ENCODE measurements around the gene ZMYM4.
"Not testable (repeated sequence)": the region's sequence is repeated elsewhere in the genome, so short reads cannot be mapped to it uniquely, and the experiment has no call there.

The ZMYM4 gene

GRCh38 chr1:35315649-35316048, 47.1 kb downstream of the ZMYM4 start:
- in situ Hi-C loops (cut with MboI; ENCODE audit: low pct_unique_long_range_greater_than_20kb, low sequenced_read_pairs, unreplicated experiment), result no loop called here
- no peak for DNase-seq (ENCODE audit: low spot score)
- no peak for TF ChIP-seq CTCF (IDR thresholded peaks at IDR 0.05; ENCODE audit: extremely low read depth, insufficient read depth, missing control alignments)

- no peak for TF ChIP-seq CTCF (IDR thresholded peaks at IDR 0.05; ENCODE audit: extremely low read depth, insufficient read depth, missing control alignments)
- DNase-seq (ENCODE audit: low spot score), result no peak
- in situ Hi-C loops (cut with MboI; ENCODE audit: low pct_unique_long_range_greater_than_20kb, low sequenced_read_pairs, unreplicated experiment), result no loop called here
Measured at GRCh38 chr1:35316264-35316663, 47.8 kb downstream of the ZMYM4 start.

DNA sequence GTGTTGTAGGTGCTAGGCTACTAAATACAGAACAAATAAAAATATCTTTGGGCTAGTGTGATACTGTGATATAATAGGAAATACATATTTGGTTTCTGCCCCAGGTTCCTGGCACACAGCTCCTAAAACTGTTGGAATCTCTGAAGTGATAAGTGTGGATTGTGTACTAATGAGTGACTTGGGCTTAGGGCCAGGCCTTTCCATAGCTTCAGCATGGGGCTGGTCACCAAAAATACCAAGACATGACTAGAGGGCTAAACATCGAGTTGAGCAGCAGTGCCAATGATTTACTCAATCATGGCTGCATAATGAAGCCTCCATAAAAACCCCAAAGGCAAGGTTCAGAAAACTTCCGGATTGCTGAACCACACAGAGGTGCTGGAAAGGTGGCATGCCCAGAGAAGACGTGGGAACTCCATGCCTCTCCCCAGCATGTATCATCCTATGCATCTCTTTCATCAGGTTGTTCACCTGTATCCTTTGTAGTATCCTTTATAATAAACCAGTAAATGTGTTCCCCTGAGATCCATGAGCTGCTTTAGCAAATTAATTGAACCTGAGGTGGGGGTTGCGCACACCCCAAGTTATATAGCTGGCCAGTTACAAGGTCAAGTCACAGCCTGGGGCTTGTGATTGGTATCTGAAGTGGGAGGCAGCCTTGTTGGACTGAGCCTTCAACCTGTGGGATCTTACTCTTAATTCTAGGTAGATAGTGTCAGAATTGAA, 51.6 kb downstream of the ZMYM4 start:
- in situ Hi-C loops (cut with MboI; ENCODE audit: low pct_unique_long_range_greater_than_20kb, low sequenced_read_pairs, unreplicated experiment), result no loop called here

DNA sequence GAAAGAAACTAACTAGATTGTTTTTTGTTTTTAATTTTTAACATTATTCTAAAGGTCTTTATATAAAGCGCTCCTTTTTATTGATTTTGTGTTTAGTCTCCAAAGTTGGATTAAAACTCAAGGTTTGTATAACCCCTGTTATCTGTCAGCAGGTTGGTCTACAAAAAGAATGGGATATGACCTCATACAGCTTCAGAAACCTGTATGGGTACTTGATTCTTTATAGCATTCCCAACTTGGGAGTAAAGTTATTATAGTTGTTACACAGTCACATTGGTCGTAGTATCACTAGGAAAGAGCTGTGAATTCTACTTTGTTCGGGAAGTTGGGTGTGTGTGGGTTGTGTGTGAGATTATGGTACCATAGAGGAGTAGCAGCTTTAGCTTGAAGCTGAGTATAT, 52.4 kb downstream of the ZMYM4 start:
- no peak for TF ChIP-seq CTCF (IDR thresholded peaks at IDR 0.05; ENCODE audit: extremely low read depth, insufficient read depth, missing control alignments)
- in situ Hi-C loops (cut with MboI; ENCODE audit: low pct_unique_long_range_greater_than_20kb, low sequenced_read_pairs, unreplicated experiment), result no loop called here
- no peak for DNase-seq (ENCODE audit: low spot score)

More for the DNA sequence above, 51.6 kb downstream of the ZMYM4 start:
- no peak for TF ChIP-seq CTCF (IDR thresholded peaks at IDR 0.05; ENCODE audit: extremely low read depth, insufficient read depth, missing control alignments)
- no peak for DNase-seq (ENCODE audit: low spot score)

DNA sequence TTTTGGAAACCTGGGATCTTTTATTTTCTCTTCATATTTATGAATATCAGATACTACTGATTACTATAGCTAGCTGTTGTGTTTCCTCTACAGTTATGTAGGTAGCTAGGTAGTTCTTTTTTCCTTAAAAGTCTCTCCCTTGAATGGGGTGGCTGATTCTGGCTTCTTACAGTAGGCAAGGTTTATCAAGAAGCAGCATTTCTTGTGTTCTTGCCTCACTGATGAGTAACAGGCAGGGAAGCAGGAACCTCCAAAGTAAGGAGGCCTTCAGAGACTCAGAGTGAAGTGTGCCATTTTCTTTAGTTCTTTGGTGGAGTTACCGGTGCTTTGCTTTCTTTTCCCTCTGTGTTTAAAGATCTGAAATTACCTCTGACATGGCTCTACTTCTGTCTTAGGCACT, 56.0 kb downstream of the ZMYM4 start:
- in situ Hi-C loops (cut with MboI; ENCODE audit: low pct_unique_long_range_greater_than_20kb, low sequenced_read_pairs, unreplicated experiment), result no loop called here
- no peak for DNase-seq (ENCODE audit: low spot score)
- TF ChIP-seq CTCF (IDR thresholded peaks at IDR 0.05; ENCODE audit: extremely low read depth, insufficient read depth, missing control alignments), result no peak

DNA sequence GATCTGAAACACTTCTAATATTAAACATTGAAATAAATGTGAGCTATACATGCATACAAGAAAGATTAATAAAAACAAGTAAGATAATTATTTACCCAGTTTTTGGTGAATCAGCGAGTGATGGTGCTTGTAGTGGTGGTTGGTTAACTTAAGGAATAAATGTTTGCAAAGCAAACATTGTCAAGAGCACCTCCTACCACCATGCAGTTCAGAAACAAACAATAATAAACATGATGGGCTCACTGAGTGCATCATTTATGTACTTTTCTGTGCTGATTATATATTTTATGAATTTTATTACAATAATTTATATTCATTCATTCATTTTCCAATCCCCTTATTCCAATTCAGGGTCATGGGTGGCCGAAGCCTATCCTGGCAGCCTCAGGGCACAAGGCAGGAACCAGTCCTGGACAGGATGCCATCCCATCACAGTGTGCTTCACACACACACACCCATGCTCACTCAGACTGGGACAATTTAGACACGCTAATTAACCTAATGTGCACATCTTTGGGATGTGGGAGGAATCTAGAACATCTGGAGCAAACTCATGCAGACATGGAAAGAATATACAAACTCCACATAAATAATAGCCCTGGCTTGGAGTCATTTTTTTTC, 57.8 kb downstream of the ZMYM4 start:
- no peak for DNase-seq (ENCODE audit: low spot score)
- TF ChIP-seq CTCF (IDR thresholded peaks at IDR 0.05; ENCODE audit: extremely low read depth, insufficient read depth, missing control alignments), result no peak
- in situ Hi-C loops (cut with MboI; ENCODE audit: low pct_unique_long_range_greater_than_20kb, low sequenced_read_pairs, unreplicated experiment), result no loop called here

DNA sequence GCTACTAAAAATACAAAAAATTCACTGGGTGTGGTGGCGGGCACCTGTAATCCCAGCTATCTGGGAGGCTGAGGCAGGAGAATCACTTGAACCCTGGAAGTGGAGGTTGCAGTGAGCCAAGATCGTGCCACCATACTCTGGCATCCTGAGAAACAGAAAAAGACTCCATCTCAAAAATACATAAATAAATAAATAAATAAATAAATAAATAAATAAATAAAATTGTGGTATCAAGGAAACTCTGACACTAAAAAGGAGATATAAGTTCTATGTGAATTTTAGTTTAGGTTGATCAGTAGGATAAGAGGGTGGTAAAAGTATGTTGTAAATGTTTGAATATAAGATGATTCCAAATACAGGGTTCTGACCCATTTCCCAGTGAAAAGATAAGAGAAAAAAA, 63.1 kb downstream of the ZMYM4 start:
- DNase-seq (ENCODE audit: low spot score); in situ Hi-C loops (cut with MboI; ENCODE audit: low pct_unique_long_range_greater_than_20kb, low sequenced_read_pairs, unreplicated experiment): not testable (repeated sequence)

Measured in GM13977 (cell line).